HepG2 (cell line): ENCODE measurements around the gene C1S. TPM values are rescaled to one million over a fixed set of nuclear protein-coding genes. Genes with fewer than 3 reads are reported as not detected.

Source experiments
- DMTF1 ChIP-seq: sonication (generic); formaldehyde crosslinking; IDR thresholded peaks from 2 replicates; pipeline ENCODE4 v1.4.0; 2020; ENCODE audit warnings: mild to moderate bottlenecking, missing genetic modification reagents
- HOXA7 ChIP-seq: sonication (generic); formaldehyde crosslinking; IDR thresholded peaks from 2 replicates; pipeline ENCODE4 v1.8.1; 2022; ENCODE audit warnings: mild to moderate bottlenecking, missing genetic modification reagents, moderate library complexity
- PBX2 ChIP-seq: IDR thresholded peaks from 2 replicates; pipeline ENCODE4 v1.6.1; 2016; ENCODE audit warnings: control low read depth
- RBM22 ChIP-seq: fragments of 200-400 bp; formaldehyde crosslinking; optimal IDR thresholded peaks from 2 replicates; pipeline ENCODE3; 2017; ENCODE audit warnings: mild to moderate bottlenecking, low read length, moderate library complexity
- SOX5 ChIP-seq: IDR thresholded peaks from 2 replicates; pipeline ENCODE4 v1.6.1; 2016; ENCODE audit warnings: borderline replicate concordance
- TFDP2 ChIP-seq: sonication (generic); formaldehyde crosslinking; IDR thresholded peaks from 2 replicates; pipeline ENCODE4 v1.4.0; 2020; ENCODE audit warnings: missing genetic modification reagents
- ZBTB14 ChIP-seq: sonication (generic); formaldehyde crosslinking; IDR thresholded peaks from 2 replicates; pipeline ENCODE4 v1.4.0; 2020; ENCODE audit warnings: missing genetic modification reagents
- ZBTB7B ChIP-seq: sonication (generic); formaldehyde crosslinking; IDR thresholded peaks from 2 replicates; pipeline ENCODE4 v1.4.0; 2020; ENCODE audit warnings: missing genetic modification reagents
- ZC3H13 ChIP-seq: sonication (generic); formaldehyde crosslinking; IDR thresholded peaks from 2 replicates; pipeline ENCODE4 v1.8.1; 2023; ENCODE audit warnings: mild to moderate bottlenecking, missing genetic modification reagents, moderate library complexity
- ZEB1 ChIP-seq: IDR thresholded peaks from 2 replicates; pipeline ENCODE4 v1.6.1; 2012; ENCODE audit warnings: mild to moderate bottlenecking, low read depth, inconsistent platforms; ENCODE audit not compliant: insufficient replicate concordance
- ZMAT3 ChIP-seq: sonication (generic); formaldehyde crosslinking; conservative IDR thresholded peaks from 2 replicates; pipeline ENCODE4 v1.7.0; 2021; ENCODE audit warnings: missing genetic modification reagents
- ZNF33B ChIP-seq: sonication (generic); formaldehyde crosslinking; IDR thresholded peaks from 2 replicates; pipeline ENCODE4 v1.5.1; 2020; ENCODE audit warnings: mild to moderate bottlenecking, missing genetic modification reagents
- ZNF44 ChIP-seq: sonication (generic); formaldehyde crosslinking; IDR thresholded peaks from 2 replicates; pipeline ENCODE4 v1.5.1; 2020; ENCODE audit warnings: mild to moderate bottlenecking, missing genetic modification reagents
- ZNF614 ChIP-seq: IDR thresholded peaks from 2 replicates; pipeline ENCODE4 v1.6.1; 2018; ENCODE audit warnings: missing biosample characterization, missing genetic modification reagents, inconsistent platforms, borderline replicate concordance
- ZNF777 ChIP-seq: sonication (generic); formaldehyde crosslinking; IDR thresholded peaks from 2 replicates; pipeline ENCODE4 v1.4.0; 2020; ENCODE audit warnings: missing genetic modification reagents
- ZNF790 ChIP-seq: sonication (generic); formaldehyde crosslinking; IDR thresholded peaks from 2 replicates; pipeline ENCODE4 v1.8.0; 2022; ENCODE audit warnings: missing genetic modification reagents, mild to moderate bottlenecking, borderline replicate concordance
- ZNF879 ChIP-seq: sonication (generic); formaldehyde crosslinking; IDR thresholded peaks from 2 replicates; pipeline ENCODE4 v1.8.1; 2023; ENCODE audit warnings: missing genetic modification reagents
- polyA plus RNA-seq, 8 experiments: library from polyadenylated mRNA; depleted of rRNA in 3 of 8; stranded (reverse) in 7 of 8; unstranded in 1 of 8; fragments of >200 nt; fragmentation: Illumina TruSeq in 4 of 8; extraction: Trizol in 4 of 8; gene quantifications; 2 replicates each; pipeline versions ENCODE4 v1.2.1 to v1.2.3, GENCODE V29; 2011 to 2016; ENCODE audit warnings: low read depth in 4 of 8, missing spikeins in 1 of 8, mixed read lengths in 1 of 8; ENCODE audit not compliant: insufficient read depth in 1 of 8
- total RNA-seq, 5 experiments: library from RNA; depleted of rRNA; stranded (reverse); fragments of >200 nt; fragmentation: Illumina TruSeq; extraction: Trizol; gene quantifications; 2 replicates each; pipeline ENCODE4 v1.2.3, GENCODE V29; 2016; ENCODE audit warnings: low read depth in 1 of 5
- TF ChIP-seq, protein P1 (sequence below): sonication (generic); formaldehyde crosslinking; conservative IDR thresholded peaks from 2 replicates; pipeline ENCODE4 v1.8.1; 2023; ENCODE audit warnings: missing genetic modification reagents
- TF ChIP-seq, protein P2 (sequence below): sonication (generic); formaldehyde crosslinking; IDR thresholded peaks from 2 replicates; pipeline ENCODE4 v1.4.0; 2020; ENCODE audit warnings: missing genetic modification reagents
- TF ChIP-seq, protein P3 (sequence below): sonication (generic); formaldehyde crosslinking; IDR thresholded peaks from 2 replicates; pipeline ENCODE4 v1.5.0; 2020; ENCODE audit warnings: mild to moderate bottlenecking, missing genetic modification reagents

Gene C1S
- total and polyA plus RNA-seq, 2 of the 13 experiments (the other 11 are each of a cell fraction or from before 2014, with no cell fraction given), result 14.5 to 18.2 TPM

GRCh38 chr12:7018350-7019042 lies 42.0 kb upstream of the C1S start, which contains the start of gene LPCAT3 (continued):
- TF ChIP-seq, protein P1, sequence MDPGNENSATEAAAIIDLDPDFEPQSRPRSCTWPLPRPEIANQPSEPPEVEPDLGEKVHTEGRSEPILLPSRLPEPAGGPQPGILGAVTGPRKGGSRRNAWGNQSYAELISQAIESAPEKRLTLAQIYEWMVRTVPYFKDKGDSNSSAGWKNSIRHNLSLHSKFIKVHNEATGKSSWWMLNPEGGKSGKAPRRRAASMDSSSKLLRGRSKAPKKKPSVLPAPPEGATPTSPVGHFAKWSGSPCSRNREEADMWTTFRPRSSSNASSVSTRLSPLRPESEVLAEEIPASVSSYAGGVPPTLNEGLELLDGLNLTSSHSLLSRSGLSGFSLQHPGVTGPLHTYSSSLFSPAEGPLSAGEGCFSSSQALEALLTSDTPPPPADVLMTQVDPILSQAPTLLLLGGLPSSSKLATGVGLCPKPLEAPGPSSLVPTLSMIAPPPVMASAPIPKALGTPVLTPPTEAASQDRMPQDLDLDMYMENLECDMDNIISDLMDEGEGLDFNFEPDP (CRISPR knock-in tag), result no peak
- TF ChIP-seq ZNF879 (CRISPR knock-in tag) (no peak), ZNF790 (CRISPR knock-in tag) (no peak), ZNF614 (no peak), ZNF33B (CRISPR knock-in tag) (no peak), ZBTB7B (CRISPR knock-in tag) (no peak), TFDP2 (CRISPR knock-in tag) (peak; percentile 93), ZMAT3 (CRISPR knock-in tag) (peak; percentile 53; the same call in 1 of the 2 replicates), DMTF1 (CRISPR knock-in tag) (no peak), ZEB1 (no peak), PBX2 (CRISPR knock-in tag) (no peak), SOX5 (CRISPR knock-in tag) (peak; percentile 59; the same call in 1 of the 2 replicates), ZBTB14 (CRISPR knock-in tag) (no peak), ZNF44 (CRISPR knock-in tag) (no peak), RBM22 (no peak), HOXA7 (CRISPR knock-in tag) (no peak), ZNF777 (CRISPR knock-in tag) (no peak), ZC3H13 (CRISPR knock-in tag) (0 out of 2 replicates have a peak, but pooled peaks have one; percentile 63)
- TF ChIP-seq, protein P2, sequence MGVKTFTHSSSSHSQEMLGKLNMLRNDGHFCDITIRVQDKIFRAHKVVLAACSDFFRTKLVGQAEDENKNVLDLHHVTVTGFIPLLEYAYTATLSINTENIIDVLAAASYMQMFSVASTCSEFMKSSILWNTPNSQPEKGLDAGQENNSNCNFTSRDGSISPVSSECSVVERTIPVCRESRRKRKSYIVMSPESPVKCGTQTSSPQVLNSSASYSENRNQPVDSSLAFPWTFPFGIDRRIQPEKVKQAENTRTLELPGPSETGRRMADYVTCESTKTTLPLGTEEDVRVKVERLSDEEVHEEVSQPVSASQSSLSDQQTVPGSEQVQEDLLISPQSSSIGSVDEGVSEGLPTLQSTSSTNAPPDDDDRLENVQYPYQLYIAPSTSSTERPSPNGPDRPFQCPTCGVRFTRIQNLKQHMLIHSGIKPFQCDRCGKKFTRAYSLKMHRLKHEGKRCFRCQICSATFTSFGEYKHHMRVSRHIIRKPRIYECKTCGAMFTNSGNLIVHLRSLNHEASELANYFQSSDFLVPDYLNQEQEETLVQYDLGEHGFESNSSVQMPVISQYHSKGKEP (CRISPR knock-in tag), result no peak
- TF ChIP-seq, protein P3, sequence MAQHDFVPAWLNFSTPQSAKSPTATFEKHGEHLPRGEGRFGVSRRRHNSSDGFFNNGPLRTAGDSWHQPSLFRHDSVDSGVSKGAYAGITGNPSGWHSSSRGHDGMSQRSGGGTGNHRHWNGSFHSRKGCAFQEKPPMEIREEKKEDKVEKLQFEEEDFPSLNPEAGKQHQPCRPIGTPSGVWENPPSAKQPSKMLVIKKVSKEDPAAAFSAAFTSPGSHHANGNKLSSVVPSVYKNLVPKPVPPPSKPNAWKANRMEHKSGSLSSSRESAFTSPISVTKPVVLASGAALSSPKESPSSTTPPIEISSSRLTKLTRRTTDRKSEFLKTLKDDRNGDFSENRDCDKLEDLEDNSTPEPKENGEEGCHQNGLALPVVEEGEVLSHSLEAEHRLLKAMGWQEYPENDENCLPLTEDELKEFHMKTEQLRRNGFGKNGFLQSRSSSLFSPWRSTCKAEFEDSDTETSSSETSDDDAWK (CRISPR knock-in tag), result no peak
